Raji (cell line): Measurements from ENCODE around the gene TRPV2.

Experiments used
- POLR2A ChIP-seq: IDR thresholded peaks from 2 replicates; pipeline ENCODE4 v1.6.1; 2011; ENCODE audit warnings: low read depth, low read length, control low read depth; ENCODE audit not compliant: insufficient read depth

The TRPV2 gene

DNA sequence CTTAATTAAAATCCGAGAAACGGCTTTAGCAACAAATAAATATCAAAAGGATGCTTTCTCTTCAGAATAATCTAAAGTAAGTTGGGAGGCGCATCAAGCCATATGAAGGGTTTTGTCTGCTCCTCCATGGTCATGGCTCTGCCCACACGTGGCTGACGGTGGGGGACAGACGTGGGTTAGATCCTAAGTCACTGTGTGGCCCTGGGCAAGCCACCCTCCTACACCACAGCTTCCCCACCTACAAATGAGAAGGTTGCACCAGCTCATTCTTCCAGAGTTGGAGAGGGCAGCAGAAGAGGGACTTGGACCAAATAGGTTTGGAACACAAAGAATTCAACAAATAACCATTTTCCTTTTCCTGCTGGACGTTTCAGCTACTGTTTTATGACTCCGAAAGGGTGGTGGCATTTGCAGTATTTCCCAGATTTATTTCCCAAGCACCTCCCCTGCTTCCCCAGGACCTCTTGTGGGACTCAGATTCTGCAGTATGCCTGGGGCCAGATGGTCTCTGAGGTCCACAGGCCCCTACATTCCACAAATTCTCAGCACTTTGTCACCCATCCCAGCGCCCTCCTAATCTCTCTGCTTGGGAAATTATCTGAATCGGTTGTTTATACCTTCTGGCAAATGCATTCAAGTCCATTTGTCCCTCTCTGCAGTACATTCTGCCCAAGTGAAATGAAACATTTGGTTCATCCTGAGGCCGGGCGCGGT is 58.8 kb downstream of the TRPV2 start:
- TF ChIP-seq POLR2A: no peak

DNA sequence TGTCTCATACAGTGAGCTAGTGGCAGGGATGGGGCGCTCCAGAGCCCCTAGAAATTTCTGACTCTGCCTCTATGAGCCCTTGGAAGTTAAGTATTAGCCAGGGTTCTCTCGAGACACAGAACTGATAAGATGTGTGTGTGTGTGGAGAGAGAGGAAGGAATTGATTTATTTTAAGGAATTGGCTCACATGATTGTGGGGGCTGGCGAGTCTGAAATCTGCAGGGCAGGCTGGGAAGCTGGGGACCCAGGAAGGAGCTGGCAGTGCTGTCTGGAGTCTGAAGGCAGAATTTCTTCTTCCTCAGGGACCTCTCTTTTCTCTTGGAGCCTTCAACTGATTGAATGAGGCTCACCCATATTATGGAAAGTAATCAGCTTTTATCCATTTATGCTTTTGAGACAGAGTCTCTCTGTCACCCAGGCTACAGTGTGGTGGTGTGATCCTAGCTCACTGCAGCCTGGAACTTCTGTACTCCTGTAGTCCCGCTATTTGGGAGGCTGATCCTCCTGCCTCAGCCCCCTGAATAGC is 59.9 kb downstream of the TRPV2 start:
- TF ChIP-seq POLR2A: no peak

DNA sequence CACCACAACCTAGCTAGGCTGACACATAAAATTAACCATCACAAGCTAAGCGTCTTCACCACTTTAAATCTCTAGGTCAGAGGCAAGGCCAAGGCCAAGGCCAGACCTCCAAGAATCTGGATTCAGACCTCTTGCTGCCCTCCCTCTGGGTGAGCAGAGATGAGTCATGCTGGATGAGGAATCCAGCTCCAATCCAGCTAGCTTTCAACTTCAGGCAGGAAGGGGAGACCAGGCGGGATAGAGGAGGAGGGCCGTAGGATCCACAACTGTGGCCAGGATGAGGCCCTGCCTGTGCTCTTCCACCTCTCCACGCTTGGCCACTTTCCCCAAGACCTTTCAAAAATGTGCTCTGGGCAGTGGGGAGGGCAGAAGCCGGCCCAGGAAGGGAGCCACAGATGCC is 61.9 kb downstream of the TRPV2 start:
- no peak for TF ChIP-seq POLR2A

DNA sequence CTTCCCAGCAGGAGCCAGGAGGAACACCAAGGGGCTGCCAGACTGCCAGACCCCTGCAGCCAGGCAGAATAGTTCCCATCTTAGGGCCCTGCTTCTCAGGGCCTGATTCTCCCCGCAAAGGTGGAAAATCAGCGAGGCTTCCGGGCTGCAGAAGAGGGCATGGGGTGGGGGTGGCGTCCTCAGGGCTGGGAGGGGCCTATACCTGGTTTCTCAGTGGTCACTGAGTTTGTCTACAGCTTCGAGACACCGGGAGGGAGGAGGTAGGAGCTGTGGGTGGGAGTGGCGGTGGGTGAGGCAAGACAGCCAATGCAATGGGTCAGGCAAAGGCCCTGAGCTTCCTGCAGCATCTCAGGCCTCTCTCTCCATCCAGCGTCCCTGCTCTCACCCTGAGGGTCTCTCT is 62.3 kb downstream of the TRPV2 start:
- no peak for TF ChIP-seq POLR2A

DNA sequence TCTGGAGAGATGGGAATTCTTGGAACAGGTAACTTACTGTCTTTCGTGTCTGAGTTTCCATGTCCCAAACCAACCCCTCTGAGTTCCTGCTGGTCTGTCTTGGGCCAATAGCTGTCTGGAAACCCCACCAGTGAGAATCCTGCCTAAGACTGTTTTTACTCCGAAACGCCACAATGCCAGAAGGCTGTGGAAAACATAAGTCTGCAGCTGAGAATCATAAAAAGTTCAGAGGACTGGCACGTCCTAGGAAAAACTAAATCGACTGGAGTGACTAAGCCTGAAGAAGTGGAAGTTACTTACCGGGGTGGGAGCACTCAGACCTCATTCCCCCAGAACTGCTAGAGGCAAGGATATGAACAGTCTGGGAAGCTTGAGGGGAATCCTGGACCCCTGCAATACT is 63.3 kb downstream of the TRPV2 start:
- TF ChIP-seq POLR2A: no peak

DNA sequence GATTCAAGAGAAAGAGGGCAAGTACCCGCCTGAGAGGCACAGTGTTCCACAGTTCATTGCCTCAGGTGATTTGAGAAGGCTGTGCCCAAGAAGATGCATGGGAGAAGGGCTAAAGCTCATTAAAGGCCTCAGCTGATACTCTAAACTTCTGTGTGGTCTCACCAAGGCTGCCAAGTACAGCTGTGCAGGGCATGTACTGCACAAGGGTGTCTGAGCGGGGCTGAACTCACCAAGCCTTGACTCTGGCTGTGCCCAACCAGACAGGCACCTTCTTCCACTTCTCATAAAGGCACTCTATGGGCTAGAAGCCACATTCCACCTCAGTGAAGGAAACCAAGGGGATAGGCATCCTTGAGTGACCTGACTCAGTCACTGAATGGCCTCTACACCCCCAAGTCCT is 63.9 kb downstream of the TRPV2 start:
- TF ChIP-seq POLR2A: no peak

DNA sequence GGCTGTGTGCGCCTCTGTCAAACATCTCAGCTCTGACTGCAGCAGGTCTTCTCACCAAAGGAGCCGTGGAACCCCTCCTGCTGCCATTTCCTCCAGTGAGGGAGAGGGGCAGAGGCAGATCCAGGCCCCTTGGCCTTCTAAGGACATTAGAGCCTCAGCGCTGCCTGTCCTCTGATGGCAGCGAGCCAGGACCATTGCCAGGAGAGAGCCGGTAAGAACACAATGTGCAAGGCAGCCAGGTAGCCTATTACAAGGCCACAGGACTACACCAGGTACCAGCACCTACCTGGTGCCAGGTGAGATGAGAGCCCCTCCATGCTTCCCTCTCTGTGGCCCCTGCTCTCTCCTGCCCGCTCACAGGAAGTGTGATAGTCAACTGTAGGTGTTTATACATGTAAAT is 65.6 kb downstream of the TRPV2 start:
- no peak for TF ChIP-seq POLR2A

DNA sequence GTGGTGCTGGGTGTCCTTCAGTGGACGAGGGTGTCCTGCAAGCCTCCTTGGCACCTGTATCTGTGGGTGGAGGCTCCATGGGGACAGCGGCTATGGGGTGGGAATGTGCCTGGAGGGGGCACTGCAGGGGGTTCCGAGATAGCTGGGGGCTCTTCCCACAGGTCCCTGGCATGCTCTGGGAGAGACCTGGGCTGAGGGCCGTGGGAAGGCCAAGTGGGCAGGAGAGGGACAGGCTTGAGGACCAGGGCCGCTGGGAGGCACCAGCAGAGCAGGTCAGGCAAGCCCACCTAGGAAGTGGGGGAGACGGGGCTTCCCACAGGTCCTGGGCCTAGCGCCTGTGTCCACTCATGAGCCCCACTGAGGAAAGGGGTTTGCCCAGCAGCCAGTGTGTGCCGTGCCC is 66.9 kb downstream of the TRPV2 start:
- no peak for TF ChIP-seq POLR2A

DNA sequence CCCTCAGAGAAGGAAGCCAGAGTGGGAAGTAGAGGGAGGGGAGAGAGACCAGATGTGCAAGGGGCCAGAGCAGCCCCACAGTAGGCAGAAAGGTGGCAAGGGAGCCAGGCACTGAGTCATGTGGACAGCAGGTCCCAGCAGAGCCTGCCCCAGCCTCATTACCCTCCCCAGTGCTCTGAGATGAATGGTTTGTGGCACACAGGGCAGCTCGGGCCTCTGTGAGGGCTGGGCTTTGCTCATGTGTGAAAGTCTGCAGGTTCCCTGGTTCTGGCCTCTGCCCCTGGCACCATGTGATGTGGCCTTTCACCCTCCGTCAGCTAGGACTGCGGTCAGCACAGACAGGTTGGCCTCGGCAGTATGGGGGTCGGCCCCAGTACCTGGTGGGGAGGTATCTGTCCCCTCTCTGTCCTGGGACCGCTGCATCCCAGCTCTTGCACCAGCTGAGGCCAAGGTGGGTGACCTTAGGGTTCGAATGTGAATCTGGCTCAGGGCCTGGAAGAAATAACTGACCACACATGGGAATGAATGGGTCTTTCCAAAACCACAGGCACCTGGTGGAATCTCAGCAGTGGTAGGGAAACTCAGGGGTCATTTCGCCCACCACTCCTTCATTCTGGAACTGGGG is 67.8 kb downstream of the TRPV2 start:
- TF ChIP-seq POLR2A: no peak

DNA sequence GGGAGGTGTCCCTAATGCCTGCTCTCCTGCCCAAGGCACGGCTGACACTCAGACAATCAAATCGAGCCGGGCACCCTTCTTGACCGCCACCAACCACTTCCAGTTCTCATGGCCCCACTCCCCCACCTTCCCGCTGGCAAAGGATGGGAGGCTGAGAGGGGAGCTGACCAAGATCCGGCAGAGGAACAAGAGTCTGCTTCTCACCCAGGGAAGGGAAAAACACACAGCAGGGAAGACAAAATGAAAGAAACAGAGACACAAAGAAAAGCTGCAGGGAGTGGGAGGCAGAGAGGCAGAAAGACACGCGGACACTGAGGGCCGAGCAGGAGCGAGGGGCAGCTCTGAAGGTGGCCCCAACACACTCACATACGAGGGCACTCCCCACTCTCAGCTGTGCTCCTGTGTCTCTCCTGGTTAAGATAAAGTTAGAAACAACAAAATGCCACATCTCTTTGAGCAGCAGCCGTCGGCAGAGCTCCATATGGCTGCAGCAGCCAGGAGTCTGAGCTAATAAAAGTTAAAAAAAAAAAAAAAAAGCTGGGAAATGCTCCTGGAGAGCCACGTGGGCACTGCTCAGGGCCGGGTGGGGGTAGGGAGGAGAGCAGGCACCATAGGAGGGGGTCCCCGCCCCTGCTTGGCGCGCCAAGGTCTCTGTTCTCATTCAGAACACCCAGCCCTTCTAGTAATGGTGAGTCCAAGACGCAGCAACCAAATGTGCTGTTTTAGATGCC is 69.2 kb downstream of the TRPV2 start:
- TF ChIP-seq POLR2A: no peak
